Osteocyte (in vitro differentiated cells): ENCODE data around the gene CENPO. TPM values are rescaled to one million over a fixed set of nuclear protein-coding genes. Genes with fewer than 3 reads are reported as not detected.
A peak's percentile ranks its signal among the peaks of the same experiment; 100 is the strongest.

Experiments used
- DNase-seq: peaks from one replicate; pipeline ENCODE4 v3.0.0; 2021; ENCODE audit warnings: mixed read lengths; ENCODE audit not compliant: unreplicated experiment; ENCODE audit errors: extremely low spot score
- H3K27ac Mint-ChIP-seq: one replicate; pipeline ENCODE4 v1.8.0; 2021; ENCODE audit warnings: mild to moderate bottlenecking, mixed read lengths; ENCODE audit not compliant: unreplicated experiment
- H3K27me3 Mint-ChIP-seq: one replicate; pipeline ENCODE4 v1.8.0; 2021; ENCODE audit warnings: mixed read lengths; ENCODE audit not compliant: unreplicated experiment
- H3K36me3 Mint-ChIP-seq: one replicate; pipeline ENCODE4 v1.8.0; 2021; ENCODE audit warnings: mixed read lengths; ENCODE audit not compliant: unreplicated experiment
- H3K4me1 Mint-ChIP-seq: one replicate; pipeline ENCODE4 v1.8.0; 2021; ENCODE audit warnings: mixed read lengths; ENCODE audit not compliant: unreplicated experiment
- H3K4me3 Mint-ChIP-seq: one replicate; pipeline ENCODE4 v1.8.0; 2021; ENCODE audit warnings: mild to moderate bottlenecking, moderate library complexity, mixed read lengths; ENCODE audit not compliant: unreplicated experiment
- H3K9me3 Mint-ChIP-seq: one replicate; pipeline ENCODE4 v1.8.0; 2021; ENCODE audit warnings: mixed read lengths; ENCODE audit not compliant: unreplicated experiment
- CTCF ChIP-seq: fragments of 200-600 bp; sonication (generic); IDR thresholded peaks from 2 replicates; pipeline ENCODE4 v1.5.0; 2021; ENCODE audit warnings: antibody characterized with exemption, mild to moderate bottlenecking, moderate library complexity
- total RNA-seq: library from RNA; stranded (reverse); gene quantifications from 2 replicates; pipeline ENCODE4 v1.2.1, GENCODE V29; 2021

CENPO gene
- total RNA-seq, 1 donor from 2014 or later, result 12.8 TPM

- Mint-ChIP-seq H3K36me3 (peaks cover 16% of the 10 kb centered on the region), H3K9me3 (peaks cover 4% of the 10 kb centered on the region), H3K27ac (no peak overlapping the region), H3K27me3 (no peaks in the 10 kb centered on the region), H3K4me1 (peaks cover 31% of the 10 kb centered on the region), H3K4me3 (no peak overlapping the region)
- no peak for TF ChIP-seq CTCF
- DNase-seq, result no peak
These were observed 77.2 kb downstream of the CENPO start for GRCh38 chr2:24870440-24870839.

- no peak for DNase-seq
- TF ChIP-seq CTCF, result no peak
- Mint-ChIP-seq H3K4me3 (no peak overlapping the region), H3K4me1 (peaks cover 33% of the 10 kb centered on the region), H3K9me3 (peaks cover 4% of the 10 kb centered on the region), H3K36me3 (peaks cover 16% of the 10 kb centered on the region), H3K27me3 (no peaks in the 10 kb centered on the region), H3K27ac (no peak overlapping the region)
These were observed 77.9 kb downstream of the CENPO start for GRCh38 chr2:24870891-24871705.

- H3K27me3 Mint-ChIP-seq, result no peaks in the 10 kb centered on the region
- H3K36me3 Mint-ChIP-seq, result peaks cover 12% of the 10 kb centered on the region
- TF ChIP-seq CTCF, result no peak
- peak overlapping the region; percentile 74 for H3K27ac Mint-ChIP-seq
- peaks cover 33% of the 10 kb centered on the region for H3K4me1 Mint-ChIP-seq
- H3K9me3 Mint-ChIP-seq, result peaks cover 1% of the 10 kb centered on the region
- H3K4me3 Mint-ChIP-seq, result peak overlapping the region; percentile 9
- no peak for DNase-seq
These were observed 78.7 kb downstream of the CENPO start for GRCh38 chr2:24871852-24872333.

Other genes with a start within 250 kb of the CENPO start
- gene PTRHD1, start within 50 bp of the CENPO start, total RNA-seq, result 26.8 and 31.1 TPM in 2 replicates
- 99.9 and 118 TPM in 2 replicates for gene ADCY3, start 126.8 kb downstream of the CENPO start, total RNA-seq
- gene DNAJC27, start 178.5 kb downstream of the CENPO start, total RNA-seq, result 7.0 and 7.3 TPM in 2 replicates
- gene EFR3B, start 248.7 kb downstream of the CENPO start, total RNA-seq, result 1.0 and 1.3 TPM in 2 replicates